ENCODE data around the gene PHACTR1. TPM values are rescaled to one million over a fixed set of nuclear protein-coding genes. Genes with fewer than 3 reads are reported as not detected.

PHACTR1 gene
- polyA plus RNA-seq, 3 donors: 1.3 to 3.2 (median 1.6) TPM

DNA sequence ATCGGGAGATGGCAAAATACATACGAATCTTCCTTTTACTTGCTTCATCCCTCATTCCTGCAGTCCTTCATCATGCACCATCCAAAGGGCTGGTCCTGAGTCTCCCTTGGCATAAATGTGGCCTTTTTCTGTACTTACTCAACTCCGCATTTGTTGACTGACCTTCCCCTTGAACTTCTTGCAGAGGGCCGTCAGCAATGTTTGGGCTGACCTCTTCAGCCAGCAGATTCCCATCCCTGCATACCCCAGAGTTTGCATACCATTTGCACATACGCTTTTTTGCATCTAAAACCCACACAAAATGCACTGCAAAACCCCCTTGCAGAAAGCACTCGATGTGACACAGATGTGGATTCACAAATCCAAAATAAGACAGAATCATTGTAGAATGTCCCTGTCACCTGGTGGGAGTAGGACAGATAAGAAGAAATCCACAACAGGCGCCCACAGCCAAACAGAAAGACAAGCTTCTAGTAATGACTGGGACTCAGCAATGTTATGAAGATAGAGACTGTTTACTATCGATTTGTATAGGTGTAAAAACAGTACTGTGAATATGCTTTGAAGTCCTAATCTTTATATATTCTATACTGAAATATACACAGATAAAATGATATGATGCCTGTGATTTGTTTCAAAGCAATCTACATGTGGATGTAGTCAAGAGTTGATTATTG is 566.0 kb downstream of the PHACTR1 start:
- 77 to 86% (median 84%) methylated on average over 8 of the region's 8 CpGs for WGBS, 3 donors
- no peak overlapping the region for H3K27ac ChIP-seq (ENCODE audit: low read depth, low read length)

DNA sequence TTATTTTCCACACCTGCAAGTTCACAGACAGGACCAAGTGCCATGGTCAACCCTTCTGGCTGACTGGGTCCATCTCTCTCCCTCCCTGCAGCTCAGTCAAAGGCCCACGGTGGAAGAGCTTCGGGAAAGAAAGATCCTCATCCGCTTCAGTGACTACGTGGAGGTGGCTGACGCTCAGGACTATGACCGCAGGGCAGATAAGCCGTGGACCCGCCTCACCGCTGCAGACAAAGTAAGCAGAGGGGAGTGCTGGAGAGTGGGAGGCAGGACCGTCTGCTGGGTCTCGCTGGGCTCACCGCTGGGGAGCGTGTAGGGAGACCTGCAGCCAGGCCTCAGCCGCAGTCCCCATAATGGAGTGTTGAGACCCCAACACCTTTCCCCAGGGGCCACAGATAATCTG is 566.8 kb downstream of the PHACTR1 start:
- H3K27ac ChIP-seq (ENCODE audit: low read depth, low read length): no peak overlapping the region
- WGBS, 3 donors: 90 to 97% (median 93%) methylated on average over 14 of the region's 14 CpGs

DNA sequence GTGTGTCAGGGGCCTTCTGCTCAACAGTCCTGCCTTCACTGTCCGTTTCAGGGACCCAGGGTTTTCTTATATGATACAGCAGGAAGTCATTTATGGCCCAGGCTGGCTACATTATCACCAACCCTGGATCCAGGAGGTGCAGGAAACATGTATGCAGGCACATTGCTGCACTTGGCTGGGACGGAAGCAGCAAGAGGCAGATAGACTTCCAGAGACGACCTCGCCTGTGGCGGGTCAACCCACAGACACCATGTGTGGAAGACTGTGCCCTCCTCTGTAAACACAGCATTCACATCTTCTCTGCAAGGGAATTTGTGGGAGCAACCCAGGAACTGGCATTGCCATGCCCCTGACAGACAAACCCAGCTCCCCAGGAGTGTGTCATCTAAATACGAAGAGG is 568.1 kb downstream of the PHACTR1 start:
- H3K27ac ChIP-seq (ENCODE audit: low read depth, low read length): no peak overlapping the region
- WGBS, 3 donors: 82 to 99% (median 85%) methylated on average over 6 of the region's 6 CpGs

DNA sequence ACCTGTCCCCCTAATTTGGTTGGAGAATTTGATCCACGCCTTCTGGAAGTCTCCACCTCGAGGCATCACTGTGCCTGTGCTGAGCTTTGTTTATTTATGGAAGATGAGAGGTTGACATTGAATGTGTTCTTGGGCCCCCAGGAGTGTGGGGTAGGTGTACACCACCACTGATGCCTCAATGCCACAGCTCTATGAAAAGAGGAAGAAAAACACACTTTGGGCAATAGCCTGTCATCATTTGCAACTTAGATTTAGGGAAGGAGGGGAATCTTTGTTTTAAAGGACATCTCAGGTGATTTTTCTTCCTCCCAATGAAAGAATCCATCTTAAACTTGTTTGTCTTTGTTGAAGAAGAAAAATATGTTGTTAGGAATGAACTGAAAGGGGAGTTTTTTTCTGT is 569.1 kb downstream of the PHACTR1 start:
- 82 to 89% (median 86%) methylated on average over 2 of the region's 2 CpGs for WGBS, 3 donors
- H3K27ac ChIP-seq (ENCODE audit: low read depth, low read length): no peak overlapping the region

DNA sequence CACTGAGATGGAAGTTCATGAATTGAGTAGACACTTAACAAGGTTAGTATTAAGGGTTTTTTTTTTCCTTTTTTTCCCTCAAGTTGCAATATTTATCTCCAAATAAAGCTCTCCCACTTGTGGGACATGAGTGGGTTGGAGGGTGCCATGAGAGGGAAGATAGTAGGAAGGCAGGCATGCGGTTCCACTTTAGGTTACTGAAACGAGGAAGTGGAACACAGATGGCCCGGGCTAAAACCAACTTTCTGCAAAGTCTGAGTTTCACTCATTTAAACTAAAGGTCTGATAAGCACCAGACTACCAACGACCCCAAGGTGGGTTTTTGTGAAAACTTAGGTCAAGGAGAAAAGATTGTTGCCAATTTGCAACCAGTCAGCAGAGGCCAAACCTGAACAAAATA is 569.6 kb downstream of the PHACTR1 start:
- no peak overlapping the region for H3K27ac ChIP-seq (ENCODE audit: low read depth, low read length)
- WGBS, 3 donors: 57 to 79% (median 59%) methylated on average over 4 of the region's 4 CpGs

DNA sequence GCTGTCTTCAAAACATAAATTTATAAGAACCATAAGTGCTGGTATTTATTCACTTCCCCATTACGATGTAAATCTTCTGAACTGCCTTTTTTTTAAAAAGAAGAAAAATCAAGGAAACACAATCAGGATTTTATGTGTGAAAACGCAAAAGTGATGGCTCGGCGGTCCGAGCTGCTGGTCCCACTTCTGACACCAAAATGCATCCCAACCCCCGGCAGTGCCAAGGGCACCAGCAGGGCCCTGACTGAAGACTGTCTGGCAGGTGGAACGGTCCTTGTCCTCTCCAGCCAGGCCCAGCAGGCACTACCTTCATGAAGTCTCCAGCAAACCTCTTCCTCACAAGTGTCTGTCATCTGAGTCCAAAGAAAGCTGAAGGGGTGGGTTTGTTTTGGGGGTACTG is 570.5 kb downstream of the PHACTR1 start:
- WGBS, 3 donors: 88 to 97% (median 96%) methylated on average over 7 of the region's 7 CpGs
- no peak overlapping the region for H3K27ac ChIP-seq (ENCODE audit: low read depth, low read length)

DNA sequence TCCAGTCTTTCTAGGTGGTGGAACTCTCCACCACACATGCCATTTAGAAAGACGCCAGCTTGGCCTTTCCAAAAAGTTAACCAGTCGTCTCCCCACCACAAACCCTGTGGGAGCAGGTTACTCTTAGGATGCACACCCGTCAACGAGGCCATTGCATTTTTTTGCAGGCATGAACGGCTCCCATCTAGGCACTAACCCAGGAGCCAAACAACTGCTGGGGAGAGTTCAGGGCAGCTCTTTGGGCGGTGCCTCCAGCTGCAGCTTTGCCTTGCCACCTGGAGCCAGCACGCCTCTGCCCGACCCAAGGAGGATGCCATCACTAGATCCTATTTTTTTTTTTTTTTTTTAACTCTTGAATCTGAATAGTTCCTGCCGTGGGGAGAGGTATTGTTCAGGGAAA is 571.9 kb downstream of the PHACTR1 start:
- H3K27ac ChIP-seq (ENCODE audit: low read depth, low read length): no peak overlapping the region
- WGBS, 3 donors: 91 to 98% (median 97%) methylated on average over 9 of the region's 9 CpGs

DNA sequence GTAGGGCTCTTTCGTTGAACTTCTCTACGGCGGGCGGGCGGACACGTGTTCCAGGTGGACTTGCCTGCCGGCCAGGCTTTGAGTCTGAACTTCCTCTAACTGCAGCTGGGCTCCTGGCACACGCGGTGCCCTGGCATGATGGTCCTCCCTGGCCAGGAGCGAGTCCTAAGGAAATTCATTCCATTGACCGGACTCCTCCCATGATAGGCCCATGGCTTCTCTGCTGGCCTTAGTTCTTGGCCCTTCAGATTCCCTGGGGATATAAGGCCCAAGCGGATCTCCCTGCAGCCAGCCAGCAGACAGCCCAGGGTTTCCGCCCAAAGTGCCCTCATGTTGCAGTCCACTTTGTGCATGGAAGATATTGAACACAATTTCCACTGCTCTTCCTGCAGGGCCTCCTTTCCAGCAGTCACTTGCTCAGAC is 572.4 kb downstream of the PHACTR1 start:
- WGBS, 3 donors: 78 to 96% (median 80%) methylated on average over 13 of the region's 13 CpGs
- no peak overlapping the region for H3K27ac ChIP-seq (ENCODE audit: low read depth, low read length)

DNA sequence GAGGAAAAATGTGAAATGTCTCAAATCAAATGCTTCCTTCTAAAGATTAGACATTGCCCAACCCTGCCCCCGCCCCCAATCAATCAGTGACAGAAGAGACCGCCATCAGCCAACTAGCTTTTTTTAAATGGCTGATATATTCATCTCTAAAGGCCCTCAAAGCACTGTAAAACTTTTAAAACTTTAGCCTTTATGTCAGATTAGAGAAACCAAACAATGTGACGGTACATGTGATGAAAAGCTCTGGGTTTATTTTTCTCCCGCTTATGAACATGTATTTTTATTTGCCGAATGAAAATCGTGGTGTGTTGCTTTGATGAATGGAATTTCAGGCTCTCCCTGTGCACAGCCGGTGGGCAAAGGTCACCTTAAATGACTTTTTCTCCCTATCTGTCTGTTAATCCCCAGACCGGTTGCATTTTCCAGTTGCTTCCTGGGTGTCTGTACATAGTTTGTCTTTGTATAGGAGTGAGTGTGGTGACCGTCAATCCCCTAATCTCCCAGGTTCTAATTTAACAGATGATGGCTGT is 573.3 kb downstream of the PHACTR1 start:
- no peak overlapping the region for H3K27ac ChIP-seq (ENCODE audit: low read depth, low read length)
- WGBS, 3 donors: 44 to 80% (median 75%) methylated on average over 9 of the region's 9 CpGs

DNA sequence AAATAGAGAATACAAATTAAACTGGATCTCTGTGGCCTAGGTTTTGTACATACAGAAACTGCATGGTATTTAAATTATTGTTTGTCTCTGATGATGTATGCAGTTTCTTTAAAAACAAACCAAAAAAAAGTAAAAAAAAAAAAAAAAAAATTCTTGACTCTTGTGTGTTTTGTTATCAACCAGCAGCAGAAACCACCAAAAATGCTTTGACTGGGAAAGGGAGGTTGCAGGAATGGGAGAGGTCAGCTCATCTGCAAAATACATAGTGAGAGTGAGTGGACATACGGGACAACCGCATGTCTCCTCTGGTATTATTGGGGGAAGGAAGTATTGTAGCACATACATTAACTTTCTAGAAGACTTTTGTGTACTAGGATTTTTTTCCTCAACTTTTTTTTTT is 573.8 kb downstream of the PHACTR1 start:
- no peak overlapping the region for H3K27ac ChIP-seq (ENCODE audit: low read depth, low read length)
- WGBS, 3 donors: 94 to 100% (median 95%) methylated on average over 2 of the region's 2 CpGs

DNA sequence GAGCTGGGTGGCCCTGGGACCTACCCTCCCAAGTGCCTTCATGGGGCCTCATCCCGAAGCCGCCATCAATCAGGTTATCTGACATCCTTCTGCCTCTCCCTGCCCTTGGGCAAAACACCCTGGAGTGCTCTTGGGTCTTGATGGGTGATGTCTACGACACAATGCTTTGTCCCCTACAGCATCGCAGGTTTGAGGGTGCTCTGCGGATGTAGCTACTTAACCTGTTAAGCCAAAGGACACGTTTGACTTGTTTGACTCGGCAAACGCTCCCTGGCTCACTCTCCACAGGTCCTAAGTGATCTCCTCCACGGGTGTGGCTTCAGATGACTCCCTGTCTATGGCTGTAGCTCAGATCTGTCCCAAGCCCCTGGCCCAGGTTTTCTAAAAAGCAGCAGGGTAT is 576.2 kb downstream of the PHACTR1 start:
- H3K27ac ChIP-seq (ENCODE audit: low read depth, low read length): no peak overlapping the region

DNA sequence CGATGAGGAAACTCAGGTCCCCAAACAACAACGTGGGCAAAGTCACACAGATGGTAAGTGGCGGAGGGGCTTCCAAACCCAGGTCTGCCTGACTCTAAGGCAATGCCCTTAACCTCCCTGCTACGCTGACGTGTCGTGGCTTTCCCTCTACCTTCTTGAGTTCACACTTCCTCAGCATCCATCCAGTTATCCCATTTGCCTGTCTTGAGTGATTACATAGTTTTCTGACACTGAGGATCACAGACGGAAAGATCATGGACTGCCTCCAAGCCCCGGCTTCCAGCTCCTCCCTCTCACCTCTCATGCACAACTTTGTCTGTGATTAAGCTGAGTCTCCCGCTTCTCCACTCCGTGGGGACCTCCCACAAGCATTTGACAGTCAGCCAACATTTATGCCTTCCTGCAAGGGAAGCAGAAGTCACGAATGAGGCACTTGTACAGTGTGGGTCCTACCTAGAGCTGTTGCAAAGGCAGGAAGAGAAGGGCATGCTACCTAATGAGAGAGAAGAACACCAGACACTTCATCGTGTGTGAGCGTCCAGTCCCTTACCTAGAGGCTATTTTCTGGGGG is 578.0 kb downstream of the PHACTR1 start:
- 58 to 77% (median 68%) methylated on average over 13 of the region's 13 CpGs for WGBS, 3 donors
- no peak overlapping the region for H3K27ac ChIP-seq (ENCODE audit: low read depth, low read length)

More for the DNA sequence above, 576.2 kb downstream of the PHACTR1 start:
- 90 to 94% (median 94%) methylated on average over 9 of the region's 9 CpGs for WGBS, 3 donors

DNA sequence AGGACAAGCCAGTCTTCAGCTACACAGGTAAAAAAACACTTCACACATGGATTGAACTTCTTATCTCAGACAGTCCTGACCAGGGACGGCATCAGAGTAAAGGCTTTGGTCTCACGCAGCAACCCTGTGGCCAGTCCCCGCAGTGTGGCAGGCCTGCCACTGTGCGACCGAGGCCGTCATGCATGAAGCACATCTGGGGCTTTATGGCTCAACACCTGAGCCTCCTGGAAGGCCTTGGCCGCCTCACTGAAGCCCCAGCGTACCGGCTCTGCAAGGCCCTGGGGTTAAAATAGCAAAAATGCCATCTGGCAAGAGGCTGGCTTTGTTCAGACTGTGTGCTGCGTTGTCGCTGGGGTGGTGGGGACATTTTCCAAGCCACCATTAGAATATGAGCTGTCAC is 579.0 kb downstream of the PHACTR1 start:
- no peak overlapping the region for H3K27ac ChIP-seq (ENCODE audit: low read depth, low read length)
- 90 to 96% (median 92%) methylated on average over 11 of the region's 11 CpGs for WGBS, 3 donors

DNA sequence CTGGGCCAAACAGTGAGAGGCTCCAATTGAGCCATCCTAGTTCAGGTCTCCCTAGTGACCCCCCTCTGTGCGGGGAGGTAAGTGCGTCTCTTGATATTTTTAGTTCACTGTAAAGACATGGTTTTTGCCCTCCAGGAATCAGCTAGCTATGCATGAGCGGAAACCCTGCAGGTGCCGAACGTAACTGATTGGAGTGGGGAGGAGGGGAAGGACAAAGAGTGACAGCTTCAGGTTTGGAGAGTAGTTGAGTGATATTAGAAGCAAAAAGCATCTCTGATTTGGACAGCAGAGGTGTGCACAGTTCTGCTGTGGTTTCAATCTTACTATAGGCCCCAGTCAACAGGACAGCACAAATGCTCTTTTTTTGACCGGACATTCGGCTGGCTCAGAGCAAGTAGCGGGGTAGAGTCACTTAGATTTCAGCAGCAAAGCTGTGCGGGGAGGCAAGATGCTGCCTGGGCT is 580.0 kb downstream of the PHACTR1 start:
- 87 to 99% (median 94%) methylated on average over 9 of the region's 9 CpGs for WGBS, 3 donors
- no peak overlapping the region for H3K27ac ChIP-seq (ENCODE audit: low read depth, low read length)

DNA sequence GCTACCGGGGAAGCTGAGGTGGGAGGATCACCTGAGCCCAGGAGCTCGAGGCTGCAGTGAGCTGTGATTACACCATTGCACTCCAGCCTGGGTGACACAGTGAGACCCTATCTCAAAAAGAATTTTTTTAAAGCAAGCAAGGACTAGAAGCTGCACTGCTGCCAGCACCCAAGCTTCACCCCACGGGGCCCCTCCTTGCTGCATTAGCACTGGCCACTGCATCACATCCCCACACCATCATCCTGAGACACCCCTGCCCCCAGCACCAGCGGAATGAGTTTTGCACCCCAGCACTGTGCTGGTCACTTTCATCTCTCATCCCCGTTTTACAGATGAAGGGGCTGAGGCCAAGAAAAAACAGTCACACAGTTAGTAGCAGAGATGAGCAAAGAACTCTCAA is 580.8 kb downstream of the PHACTR1 start:
- H3K27ac ChIP-seq (ENCODE audit: low read depth, low read length): no peak overlapping the region
- WGBS, 3 donors: 93 to 95% (median 94%) methylated on average over 5 of the region's 5 CpGs

DNA sequence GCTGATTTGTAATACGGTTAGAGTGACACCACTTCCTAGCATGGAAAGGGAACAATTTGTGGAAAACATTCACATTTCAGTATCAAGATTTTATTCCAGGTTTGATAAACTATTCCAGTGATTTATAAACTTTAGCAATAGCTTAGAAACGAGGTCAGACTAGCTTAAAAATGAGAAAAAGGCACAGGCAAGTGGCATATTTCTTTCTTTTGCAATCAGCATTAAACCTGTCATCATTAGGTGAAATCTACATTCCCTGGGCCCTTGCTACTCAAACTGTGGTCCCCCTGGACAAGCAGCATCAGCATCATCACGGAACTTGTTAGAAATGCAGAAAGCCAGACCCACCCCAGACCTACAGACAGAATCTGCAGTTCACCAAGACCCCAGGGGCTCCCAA is 581.9 kb downstream of the PHACTR1 start:
- 82 to 87% (median 83%) methylated on average over 3 of the region's 3 CpGs for WGBS, 3 donors
- no peak overlapping the region for H3K27ac ChIP-seq (ENCODE audit: low read depth, low read length)

DNA sequence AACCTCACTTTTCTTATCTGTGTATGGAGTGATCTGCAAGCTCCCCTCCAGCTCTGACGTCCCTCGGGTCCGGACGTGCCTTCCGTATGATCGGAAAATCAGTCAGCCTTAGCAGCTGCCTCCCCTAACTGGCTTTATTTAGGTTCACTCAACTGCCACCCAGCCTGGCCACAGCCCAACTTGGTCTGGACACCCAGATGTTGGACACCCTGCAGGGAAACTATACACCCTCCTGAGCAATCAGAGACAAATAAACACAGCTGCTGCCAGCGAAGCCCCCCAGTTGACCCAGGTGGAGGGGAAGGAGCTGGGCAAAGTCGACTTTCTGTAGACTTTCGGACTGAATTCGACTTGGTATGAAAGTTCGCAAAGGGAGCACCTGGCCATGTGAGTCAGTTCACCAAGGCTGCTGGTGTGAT is 582.8 kb downstream of the PHACTR1 start:
- H3K27ac ChIP-seq (ENCODE audit: low read depth, low read length): no peak overlapping the region
- WGBS, 3 donors: 92 to 97% (median 95%) methylated on average over 11 of the region's 11 CpGs

DNA sequence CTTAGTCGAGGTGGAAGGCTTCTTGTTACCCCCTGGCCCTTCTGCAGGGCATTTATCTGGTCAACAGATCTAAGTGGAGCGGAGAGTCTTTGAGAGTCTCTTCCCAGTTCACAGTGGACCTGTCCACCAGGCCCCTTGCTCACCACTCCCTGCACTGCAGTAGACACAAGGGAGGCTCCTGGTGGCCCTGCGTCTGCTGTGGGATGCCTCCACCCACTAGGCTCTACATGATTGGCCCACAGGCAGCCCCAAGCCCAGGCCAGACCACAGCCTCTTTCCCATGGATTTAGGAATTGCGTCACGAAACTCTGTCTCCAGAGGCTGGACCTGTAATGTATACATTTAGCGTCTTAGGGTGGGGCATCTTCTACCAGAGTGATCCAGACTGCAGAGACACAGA is 583.4 kb downstream of the PHACTR1 start:
- no peak overlapping the region for H3K27ac ChIP-seq (ENCODE audit: low read depth, low read length)
- 75 to 96% (median 84%) methylated on average over 6 of the region's 6 CpGs for WGBS, 3 donors

DNA sequence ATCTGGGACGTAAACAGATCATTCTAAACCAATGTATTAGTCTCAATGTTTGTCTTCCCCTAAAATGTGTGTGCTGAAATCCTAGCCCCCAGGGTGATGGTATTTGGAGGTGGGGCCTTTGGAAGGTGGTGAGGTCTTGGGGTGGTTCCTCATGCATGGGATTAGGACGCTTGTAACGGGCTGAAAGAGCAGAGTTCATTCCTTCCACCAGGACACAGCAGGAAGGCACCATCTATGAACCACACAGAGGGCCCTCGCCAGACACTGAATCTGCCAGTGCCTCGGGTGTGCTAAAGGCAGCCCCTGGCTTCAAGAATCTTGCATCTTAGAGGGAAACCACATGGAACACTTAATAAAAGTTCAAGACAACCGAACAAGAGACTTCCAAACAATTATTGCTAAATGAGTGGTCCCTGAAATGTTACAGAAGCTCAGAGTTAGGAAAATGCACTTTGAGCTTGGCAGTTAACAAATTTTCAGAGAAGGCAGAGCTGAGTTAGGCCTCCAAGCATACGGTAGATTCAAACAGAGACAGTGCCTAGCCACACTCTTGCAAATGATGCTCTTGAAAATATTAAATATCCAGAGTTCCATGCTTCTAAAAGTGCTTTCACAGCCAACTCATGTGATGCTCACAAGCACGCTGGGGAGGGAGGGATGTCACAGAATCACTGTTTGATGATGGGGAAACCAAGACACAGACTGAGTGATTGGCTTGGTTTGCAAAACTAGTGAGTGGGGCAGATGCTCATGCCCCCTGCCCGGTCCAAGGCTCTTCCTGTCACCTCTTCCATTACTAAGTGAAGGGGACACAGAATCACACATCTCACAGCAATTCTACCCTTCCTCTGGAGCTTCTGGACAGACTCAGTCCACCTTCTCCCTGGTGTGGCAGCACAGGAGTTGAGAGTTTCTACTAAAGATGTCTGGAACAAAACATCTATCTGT is 584.4 kb downstream of the PHACTR1 start:
- no peak overlapping the region for H3K27ac ChIP-seq (ENCODE audit: low read depth, low read length)
- 71 to 89% (median 82%) methylated on average over 9 of the region's 9 CpGs for WGBS, 3 donors

Measured in adipose tissue (tissue), 3 donors.